GM06990 (cell line): ENCODE measurements around the gene IPPK.

Experiments used
- DNase-seq: peaks from one replicate; pipeline ENCODE4 v3.0.0-alpha.2; 2011; ENCODE audit not compliant: insufficient read length; ENCODE audit errors: extremely low read depth
- H3K27me3 ChIP-seq: replicated peaks from 2 replicates; pipeline ENCODE4 v1.6.0; 2011; ENCODE audit warnings: low read length; ENCODE audit not compliant: control insufficient read depth, insufficient read depth
- H3K36me3 ChIP-seq: 2 replicates; pipeline ENCODE4 v1.5.1; 2011; ENCODE audit warnings: low read length; ENCODE audit not compliant: control insufficient read depth, insufficient read depth
- H3K4me3 ChIP-seq: replicated peaks from 2 replicates; pipeline ENCODE4 v1.5.1; 2011; ENCODE audit warnings: low read depth, mild to moderate bottlenecking, control low read depth, low read length
- TF ChIP-seq, protein P1 (sequence below): IDR thresholded peaks from 2 replicates; pipeline ENCODE4 v1.5.1; 2011; ENCODE audit warnings: low read length, control low read depth, mild to moderate bottlenecking, inconsistent platforms; ENCODE audit not compliant: insufficient read depth, poor library complexity, severe bottlenecking

Gene IPPK

DNA sequence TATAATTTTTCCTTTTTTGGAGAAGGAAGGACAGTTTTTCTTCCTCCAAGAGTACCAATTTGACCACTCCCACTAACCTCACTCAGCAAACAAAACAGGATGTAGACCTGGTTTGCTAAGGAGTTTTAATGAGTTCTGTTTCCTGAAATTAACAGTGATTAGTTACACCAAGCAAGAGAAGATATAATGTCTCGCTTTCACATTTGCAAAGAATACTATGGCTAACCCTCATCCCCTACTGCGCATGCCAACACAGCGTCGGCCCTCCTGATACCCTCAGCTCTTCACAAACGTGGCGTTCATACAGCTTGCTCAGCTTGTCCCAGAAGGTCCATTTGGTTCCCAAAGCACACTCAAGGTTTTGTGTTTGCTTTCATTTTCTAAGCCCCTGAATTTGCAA lies 41.9 kb upstream of the IPPK start:
- H3K27me3 ChIP-seq: no peaks in the 10 kb centered on the region
- H3K4me3 ChIP-seq: no peak overlapping the region
- H3K36me3 ChIP-seq: peaks cover 25% of the 10 kb centered on the region
- no peak for DNase-seq
- TF ChIP-seq, protein P1, sequence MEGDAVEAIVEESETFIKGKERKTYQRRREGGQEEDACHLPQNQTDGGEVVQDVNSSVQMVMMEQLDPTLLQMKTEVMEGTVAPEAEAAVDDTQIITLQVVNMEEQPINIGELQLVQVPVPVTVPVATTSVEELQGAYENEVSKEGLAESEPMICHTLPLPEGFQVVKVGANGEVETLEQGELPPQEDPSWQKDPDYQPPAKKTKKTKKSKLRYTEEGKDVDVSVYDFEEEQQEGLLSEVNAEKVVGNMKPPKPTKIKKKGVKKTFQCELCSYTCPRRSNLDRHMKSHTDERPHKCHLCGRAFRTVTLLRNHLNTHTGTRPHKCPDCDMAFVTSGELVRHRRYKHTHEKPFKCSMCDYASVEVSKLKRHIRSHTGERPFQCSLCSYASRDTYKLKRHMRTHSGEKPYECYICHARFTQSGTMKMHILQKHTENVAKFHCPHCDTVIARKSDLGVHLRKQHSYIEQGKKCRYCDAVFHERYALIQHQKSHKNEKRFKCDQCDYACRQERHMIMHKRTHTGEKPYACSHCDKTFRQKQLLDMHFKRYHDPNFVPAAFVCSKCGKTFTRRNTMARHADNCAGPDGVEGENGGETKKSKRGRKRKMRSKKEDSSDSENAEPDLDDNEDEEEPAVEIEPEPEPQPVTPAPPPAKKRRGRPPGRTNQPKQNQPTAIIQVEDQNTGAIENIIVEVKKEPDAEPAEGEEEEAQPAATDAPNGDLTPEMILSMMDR: no peak

DNA sequence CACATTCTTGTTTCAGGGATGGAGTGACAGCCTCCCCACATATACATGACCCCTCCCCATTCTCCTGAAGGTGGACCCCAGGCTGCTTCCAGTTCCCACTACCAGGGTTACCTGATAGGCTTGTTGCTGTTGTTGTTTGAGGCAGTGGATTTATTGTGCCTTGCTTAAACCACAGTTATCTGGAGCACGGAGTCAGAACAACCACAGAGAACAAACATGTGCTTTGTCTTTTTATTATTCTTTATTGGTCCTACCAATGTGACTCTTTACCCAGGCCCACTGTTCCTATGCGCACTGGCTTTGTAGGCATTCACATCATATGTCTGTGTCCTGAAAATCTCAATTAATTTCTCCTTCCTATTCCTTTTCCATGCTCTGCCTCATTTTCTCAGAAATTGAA lies 41.2 kb upstream of the IPPK start:
- peaks cover 25% of the 10 kb centered on the region for H3K36me3 ChIP-seq
- TF ChIP-seq, protein P1: no peak
- no peak for DNase-seq
- H3K27me3 ChIP-seq: no peaks in the 10 kb centered on the region
- H3K4me3 ChIP-seq: no peak overlapping the region

DNA sequence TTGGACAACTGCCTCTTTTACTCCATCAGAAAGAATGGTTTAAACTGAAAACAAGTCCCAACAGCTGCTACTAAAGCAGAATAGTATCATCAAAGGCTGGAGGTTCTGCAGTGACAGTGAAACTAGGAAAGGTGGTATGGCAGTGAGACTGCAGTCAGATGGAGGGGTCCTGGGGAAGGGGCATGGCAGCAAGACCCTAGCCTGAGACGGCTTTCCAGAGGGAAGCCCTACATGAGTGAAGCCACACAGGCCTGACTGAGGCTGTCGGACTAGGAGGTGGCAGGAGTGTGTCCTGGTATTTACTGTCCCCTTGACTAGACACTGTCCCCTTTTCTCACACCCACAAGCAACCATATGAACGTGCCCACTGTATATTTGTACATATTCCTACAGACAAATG lies 40.4 kb upstream of the IPPK start:
- TF ChIP-seq, protein P1: no peak
- Histone ChIP-seq H3K36me3 (peaks cover 23% of the 10 kb centered on the region), H3K27me3 (no peaks in the 10 kb centered on the region), H3K4me3 (no peak overlapping the region)
- DNase-seq: no peak

DNA sequence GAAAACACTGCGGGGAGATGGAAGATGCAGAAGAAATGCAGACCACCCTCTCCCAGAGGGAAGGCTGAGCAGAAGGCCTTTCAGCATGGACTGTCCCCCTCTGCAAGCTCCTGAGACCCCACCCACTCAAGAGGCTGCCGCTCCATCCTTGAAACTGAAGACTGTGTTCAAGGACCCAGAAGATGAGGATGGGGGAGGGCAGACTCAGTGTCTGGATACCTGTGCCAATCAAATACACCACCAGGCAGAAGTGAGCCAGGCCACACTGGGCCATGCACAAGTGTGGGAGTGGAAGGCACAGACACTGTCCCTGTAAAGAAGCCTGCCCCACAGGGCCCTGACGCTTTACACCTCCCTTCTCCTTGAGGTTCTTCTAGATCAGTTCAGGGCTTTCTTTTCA lies 40.0 kb upstream of the IPPK start:
- TF ChIP-seq, protein P1: no peak
- H3K27me3 ChIP-seq: no peaks in the 10 kb centered on the region
- H3K4me3 ChIP-seq: no peak overlapping the region
- H3K36me3 ChIP-seq: peaks cover 22% of the 10 kb centered on the region
- DNase-seq: no peak

DNA sequence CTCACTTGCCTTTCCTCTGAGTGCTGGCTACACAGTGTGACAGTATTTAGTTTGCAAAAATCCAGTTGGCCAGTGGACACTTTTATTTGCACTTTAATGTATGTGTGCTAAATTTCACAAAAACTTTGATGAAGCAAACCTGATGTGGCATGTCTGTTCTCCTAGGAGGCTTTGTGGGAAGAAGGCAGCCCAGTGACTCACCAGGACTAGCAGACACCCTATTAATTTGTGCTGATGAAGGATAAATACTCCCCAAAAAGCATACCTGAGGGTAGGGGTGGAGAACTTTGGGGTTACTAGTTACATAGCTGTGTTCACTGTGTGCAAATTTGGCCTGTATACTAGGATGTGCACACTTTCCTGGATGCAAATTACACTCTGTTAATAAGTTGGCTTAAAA lies 39.3 kb upstream of the IPPK start:
- TF ChIP-seq, protein P1: no peak
- no peak for DNase-seq
- Histone ChIP-seq H3K4me3 (no peak overlapping the region), H3K27me3 (no peaks in the 10 kb centered on the region), H3K36me3 (peaks cover 16% of the 10 kb centered on the region)

DNA sequence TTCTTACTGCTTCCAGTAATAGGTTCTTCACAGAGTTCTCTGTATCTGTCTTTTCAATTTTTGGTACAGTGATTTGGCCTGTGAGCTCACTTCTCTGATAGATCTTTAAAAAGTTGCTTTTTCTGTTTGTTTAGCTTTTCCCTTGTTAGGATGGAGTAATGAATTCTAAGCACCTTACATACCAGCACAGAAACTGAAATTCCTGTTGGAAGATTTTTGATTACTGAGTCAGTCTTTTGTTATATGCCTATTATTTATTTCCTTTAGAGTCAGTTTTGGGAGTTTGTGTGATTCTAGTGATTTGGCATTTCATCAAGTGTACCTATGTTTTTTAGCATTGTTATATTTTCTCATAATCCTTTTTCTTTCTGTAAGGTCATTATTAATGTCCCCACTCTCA lies 37.6 kb upstream of the IPPK start:
- peaks cover 7% of the 10 kb centered on the region for H3K36me3 ChIP-seq
- H3K27me3 ChIP-seq: no peaks in the 10 kb centered on the region
- TF ChIP-seq, protein P1: no peak
- H3K4me3 ChIP-seq: no peak overlapping the region
- DNase-seq: no peak
